Stimulated activated naive CD4-positive, alpha-beta T cell treated with Interleukin-2 at 50 U/mL for 16 hours (primary cell): ENCODE measurements around the gene MORN1.

Experiments used
- DNase-seq: peaks from one replicate; lab custom pipeline; 2025; lab: John Stamatoyannopoulos, UW

MORN1 gene

DNA sequence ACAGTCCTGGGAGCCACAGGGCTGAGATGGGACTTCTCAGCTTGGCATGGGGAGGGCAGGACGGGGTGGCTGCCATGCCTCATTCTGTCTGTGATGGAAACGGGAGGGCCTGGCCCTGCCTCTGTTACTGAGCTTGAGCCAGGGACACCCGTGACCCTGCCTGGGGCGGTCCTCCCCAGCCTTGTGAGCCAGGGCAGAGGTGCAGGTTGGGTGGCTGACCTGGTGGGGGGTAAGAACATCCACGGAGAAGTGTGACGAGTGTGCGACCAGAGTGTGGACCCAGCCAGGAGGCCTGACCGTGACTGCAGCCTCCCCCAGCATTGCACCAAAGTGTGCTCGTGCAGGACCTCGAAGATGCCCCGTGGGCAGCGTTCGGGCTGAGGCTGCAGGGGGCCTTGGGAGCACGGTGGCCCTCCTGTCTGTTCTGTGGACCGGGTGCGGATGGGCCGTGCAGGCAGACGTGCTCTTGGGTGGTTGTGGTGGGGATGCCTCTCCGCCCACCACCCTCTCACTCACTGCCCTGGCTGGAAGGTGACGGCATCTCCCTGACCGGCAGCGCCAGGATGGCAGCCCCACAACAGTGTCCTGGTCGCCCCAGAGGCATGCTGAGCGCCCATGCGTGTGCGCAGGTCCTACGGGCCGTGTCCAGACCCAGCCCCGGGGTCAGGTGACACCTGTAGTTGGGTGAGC is 117.8 kb downstream of the MORN1 start:
- no peak for DNase-seq

DNA sequence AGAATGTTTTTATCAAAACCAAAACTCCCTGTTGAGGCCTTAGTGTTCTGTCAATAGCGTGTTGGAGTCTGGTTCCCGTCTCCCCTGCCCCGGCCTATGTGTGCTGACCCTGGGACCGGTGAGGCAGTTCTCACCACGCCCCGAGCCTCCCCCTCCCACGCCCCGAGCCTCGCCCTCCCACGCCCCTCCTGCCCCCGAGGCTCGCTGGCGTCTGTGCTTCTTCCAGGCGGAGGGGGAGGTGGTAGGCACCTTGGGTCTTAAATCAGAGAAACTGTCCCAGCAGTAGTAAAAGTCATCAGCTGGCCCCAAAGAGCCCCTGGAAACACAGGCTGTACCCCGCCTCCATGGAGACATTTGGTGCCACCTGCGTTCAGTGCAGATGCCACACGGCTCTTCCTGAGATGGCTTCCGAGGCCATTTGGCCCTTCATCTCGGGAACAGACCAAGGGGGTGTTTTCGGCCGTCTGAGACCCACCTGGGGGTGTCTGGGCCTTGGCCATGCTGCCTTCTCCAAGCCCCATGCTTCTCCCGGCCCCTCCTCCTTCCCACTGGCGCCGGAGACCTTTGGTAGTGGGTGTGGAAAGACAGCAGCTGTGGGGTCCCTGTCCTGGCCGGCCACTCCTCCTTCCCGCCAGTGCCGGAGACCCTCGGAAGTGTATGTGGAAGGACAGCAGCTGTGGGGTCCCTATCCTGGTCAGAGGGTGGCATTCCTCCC is 118.5 kb downstream of the MORN1 start:
- no peak for DNase-seq

DNA sequence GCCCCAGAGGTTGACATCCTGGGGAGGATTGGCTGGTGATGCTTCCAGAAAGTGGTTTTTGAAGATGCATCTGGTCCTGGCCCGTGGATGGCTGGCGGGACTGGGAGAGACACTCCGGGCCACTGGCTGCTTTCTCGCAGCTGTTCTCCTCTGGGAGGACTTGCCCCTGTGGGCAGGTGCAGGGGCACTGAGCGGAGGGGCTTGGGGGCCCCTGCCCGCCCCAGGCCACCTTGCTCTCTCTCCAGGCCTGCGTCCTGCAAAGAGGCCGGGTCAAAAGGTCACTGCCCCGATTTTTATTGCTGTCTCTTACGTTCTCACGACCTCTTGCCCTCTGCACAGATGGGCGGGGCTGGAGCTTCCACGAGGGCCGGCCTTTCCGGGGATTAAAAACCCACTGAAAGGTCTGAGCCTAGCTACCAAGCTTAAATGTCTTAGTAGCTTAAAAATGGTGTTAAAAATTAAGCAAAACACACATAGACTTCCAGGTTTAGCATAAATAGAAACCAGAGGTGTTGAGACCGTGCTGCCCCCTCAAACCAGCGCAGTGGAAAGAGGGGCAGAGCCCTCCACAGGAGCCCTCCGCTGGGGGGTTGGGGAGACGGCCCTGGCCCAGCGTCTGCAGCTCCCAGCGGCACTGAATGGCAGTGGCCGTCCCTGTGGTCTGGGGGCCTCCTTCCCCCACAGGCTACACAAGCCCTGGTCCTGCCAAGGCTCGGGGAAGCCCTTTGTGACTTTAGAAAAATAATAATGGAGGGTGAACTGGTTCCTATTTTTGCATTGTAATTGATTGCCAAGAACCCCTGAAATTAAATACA is 119.3 kb downstream of the MORN1 start:
- no peak for DNase-seq
